Cardiac septum (tissue), 1 donor: ENCODE measurements around the gene PGLYRP2. TPM values are rescaled to one million over a fixed set of nuclear protein-coding genes. Genes with fewer than 3 reads are reported as not detected.

Experiments used
- DNase-seq: peaks from one replicate; pipeline ENCODE4 v3.0.0-alpha.2; 2020; ENCODE audit warnings: low spot score
- intact Hi-C: fragments of 100-400 bp; cut with DNase I; formaldehyde crosslinking; loops from one replicate; pipeline ENCODE4 v1.14.0; 2022
- total RNA-seq: library from RNA; stranded (reverse); fragmentation: NEBNext Ultra II Directional; extraction: Animal tissue kit (Norgen Biotek cat#: 25700); gene quantifications from one replicate; pipeline ENCODE4 v1.2.1, GENCODE V29; 2021
- donor health status: DM: no; HTN: no; CAD: no.

Gene PGLYRP2
- total RNA-seq, 1 donor from 2014 or later: not detected

DNA sequence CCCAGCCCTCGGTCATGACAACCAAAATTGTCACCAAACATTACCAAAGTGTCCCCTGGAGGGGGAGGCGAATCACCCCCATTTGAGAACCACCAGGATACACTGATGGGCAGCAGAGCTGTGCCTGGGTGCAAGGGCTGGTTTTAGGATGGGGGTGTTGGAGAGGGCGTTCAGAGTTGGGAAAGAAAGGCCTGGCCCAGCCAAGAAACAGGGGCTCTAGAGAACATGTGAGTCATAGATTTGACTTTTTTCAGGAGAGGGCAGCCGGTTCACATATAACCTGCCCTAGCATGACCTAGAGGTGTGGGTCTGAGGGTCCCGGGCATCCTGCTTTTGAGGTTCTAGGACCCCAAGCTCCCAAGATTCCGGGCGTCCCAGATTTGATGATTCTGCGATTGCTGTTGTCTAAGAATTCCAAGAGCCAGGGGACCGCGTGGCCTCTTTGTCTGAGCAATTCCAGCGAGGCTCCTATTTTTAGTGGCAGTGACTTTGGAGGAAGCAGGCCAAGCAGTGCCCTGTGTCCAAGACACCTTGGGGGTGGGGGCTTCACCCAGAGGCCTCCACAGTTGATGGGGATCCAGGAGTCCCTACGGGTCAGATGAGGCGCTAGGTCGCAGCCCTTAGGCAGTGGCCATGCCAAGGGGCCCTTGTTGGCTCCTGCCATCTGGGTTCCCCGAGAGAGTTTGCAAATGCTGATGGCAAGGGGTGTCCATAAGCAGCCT, 34.6 kb downstream of the PGLYRP2 start:
- no peak for DNase-seq
- intact Hi-C loops: no loop called here

DNA sequence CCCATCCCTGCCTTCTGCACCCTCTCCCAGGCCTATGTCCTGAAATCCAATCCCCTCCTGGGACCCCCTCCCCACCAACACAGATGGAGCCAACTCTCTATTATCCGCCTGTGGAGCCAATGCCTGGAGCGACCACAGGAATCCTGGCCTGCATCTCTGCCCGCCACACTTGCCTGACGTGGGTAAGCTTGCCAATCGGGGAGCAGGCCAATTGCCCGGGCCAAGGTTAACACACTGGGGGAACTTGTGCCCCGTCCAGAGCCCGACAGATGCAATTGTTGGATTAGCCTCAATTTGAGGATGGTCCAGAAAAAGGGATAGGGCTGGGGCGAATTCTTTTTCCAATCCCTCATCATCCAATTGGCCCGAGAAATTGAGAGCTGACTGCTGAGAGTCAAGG, 35.5 kb downstream of the PGLYRP2 start:
- no peak for DNase-seq
- intact Hi-C loops: no loop called here

DNA sequence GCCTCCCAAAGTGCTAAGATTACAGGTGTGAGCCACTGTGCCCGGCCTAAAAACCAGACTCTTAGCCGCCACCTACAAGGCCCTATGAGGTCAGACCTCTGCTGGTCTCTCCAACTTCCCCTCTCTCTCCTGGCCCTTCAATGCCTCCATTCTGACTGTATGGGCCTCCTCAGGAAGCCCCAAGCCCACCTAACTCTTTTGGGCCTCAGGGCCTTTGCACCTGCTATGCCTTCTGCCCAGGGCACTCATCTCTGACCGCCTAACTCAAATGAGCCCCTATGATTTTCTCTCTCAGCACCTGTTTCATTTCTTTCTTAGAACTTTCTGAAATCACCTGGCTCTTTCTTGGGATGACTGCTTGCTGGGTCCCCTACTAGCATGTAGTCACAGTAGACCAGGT, 36.0 kb downstream of the PGLYRP2 start:
- DNase-seq: no peak
- intact Hi-C loops: no loop called here

DNA sequence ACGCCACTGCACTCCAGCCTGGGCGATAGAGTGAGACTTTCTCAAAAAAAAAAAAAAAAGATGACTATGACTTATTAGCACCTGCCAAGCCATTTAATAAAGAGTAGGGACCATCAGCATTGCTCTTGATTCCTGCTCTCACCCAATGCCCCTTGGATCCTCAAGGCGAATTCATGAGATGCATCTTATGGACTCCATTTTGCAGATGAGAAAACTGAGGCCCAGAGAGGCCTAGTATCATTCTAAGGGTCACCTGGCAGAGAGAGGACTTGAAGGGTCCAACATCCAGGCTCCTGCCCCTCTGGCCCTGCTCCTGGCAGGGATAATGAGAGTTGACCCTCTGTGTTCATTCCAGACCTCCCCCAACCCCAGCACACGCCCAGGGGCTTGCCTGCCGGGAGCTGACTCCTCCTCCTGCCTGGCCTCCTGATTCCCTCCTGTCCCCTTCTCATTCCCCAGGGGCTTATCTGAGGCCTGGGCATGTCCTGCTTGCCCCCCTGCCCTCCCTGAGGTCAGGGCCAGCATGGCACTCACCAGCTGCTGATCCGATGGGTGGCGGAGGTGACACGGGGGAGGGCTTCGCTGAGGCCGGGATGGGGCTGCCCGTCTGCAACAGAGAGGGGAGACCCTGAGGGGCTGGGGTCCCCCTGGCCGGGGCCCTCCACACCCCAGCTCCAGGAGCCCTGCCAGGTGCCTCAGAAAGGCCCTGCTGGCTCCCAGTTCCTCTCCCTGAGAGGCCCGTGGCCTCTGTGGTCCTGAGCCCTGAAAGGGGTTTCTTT, 37.0 kb downstream of the PGLYRP2 start:
- DNase-seq: no peak
- intact Hi-C loops: no loop called here

DNA sequence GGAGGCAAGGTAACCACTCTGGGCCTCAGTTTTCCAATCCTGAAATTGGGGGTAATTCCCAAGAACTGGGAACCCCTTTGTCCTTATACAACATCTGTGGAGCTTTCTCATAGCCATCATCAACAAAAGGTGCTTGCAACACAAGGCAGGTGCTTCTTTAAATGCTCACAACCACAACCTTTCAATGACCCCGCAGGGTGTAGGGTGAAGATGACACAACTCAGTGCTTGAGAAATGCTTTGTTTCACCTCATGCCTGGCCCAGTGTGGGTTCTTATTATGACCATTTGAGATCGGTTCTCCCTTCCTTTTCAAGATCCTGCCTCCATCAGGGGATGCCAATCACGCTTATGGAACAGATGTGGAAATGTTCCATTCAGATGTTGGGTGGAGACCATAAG, 38.0 kb downstream of the PGLYRP2 start:
- intact Hi-C loops: no loop called here
- no peak for DNase-seq

DNA sequence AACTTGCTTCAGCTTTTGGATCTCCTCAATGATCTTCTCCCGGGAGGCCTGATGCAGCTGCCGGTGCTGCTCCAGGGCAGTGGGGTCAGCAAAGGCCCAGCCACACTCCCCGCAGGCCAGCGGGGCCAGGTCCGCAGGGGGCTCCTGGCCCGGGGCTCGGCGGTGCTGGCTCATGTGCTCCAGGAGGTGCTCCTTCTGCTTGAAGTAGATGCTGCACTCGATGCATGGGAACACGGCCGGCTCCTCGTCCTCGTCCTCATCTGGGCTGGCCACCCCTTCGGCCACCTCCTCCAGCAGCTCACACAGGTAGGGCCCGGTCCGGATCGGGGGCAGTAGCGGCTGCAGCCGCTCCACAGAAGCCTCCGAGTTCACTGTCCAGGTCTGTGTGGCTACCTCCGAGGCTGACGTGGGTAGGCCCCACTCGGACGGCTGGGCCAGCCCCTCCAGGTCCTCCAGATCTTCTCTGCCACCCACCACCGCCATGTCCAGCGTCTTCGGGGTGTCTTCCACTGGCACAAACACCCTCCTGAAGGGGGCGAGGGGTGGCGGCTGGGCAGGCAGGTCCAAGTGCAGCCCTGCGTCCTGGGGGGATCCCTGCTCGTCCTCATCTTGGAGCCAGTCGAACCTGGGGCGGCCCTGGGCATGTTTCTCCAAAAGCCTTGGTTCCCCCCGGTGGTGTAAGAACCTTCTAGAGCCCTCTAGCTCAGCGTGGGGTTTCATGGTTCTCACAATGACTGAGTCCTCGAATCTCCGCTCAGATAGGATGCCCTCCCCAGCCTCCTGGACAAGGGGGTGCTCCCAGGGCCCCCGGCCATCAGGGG, 39.3 kb downstream of the PGLYRP2 start:
- intact Hi-C loops: no loop called here
- no peak for DNase-seq

DNA sequence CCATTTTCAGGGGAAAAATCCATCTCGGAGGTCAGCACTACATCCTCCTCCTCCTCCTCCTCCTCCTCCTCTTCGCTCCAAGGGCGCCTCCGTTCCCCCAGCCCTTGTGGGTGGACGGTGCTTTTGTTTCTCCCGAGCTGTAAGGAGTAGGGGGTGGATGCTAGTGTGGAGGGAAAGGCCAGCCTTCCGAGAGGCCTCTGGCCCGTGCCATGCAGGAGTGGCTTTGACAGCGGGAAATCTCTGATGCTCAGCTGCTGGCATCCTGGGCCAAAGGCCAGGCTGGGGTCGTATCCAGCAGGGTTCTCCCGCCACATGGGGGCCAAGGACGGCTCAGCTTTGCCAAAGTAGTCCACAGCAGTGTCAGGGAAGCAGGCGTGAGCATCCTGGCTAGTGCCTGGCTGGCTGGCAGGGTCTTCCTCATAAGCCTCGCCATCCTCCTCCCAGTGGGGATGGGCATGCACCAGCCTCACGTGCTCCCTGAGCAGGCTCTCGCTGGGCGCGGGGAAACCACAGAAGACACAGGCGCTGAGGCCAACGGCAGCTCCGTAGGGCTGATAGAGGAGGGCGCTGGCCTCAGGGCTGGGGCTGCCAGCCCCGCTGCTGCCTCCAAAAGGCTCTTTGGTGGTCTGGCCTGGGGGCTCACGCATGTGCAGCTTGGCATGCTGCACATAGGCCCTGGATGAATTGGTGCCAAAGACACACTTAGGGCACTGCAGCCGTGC, 40.1 kb downstream of the PGLYRP2 start:
- no peak for DNase-seq
- intact Hi-C loops: no loop called here

DNA sequence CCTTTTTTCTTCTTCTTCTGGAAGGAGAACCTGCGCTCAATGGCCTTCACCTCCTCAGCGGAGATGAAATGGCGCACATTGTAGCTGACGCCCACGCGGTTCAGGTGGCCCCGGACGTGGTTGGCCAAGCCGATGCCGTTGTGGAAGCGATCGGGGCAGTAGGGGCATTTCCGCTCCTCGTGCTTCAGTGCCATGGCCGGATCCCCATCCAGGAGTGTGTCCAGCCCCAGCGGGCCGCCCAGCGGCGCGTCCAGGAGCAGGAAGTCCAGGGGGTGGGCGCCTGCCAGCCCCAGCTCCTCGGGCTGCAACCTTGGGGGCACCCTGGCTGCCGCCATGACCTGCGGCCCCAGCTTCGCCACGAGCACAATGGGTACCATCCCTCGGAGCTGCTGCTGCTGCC, 40.7 kb downstream of the PGLYRP2 start:
- DNase-seq: no peak
- intact Hi-C loops: no loop called here

DNA sequence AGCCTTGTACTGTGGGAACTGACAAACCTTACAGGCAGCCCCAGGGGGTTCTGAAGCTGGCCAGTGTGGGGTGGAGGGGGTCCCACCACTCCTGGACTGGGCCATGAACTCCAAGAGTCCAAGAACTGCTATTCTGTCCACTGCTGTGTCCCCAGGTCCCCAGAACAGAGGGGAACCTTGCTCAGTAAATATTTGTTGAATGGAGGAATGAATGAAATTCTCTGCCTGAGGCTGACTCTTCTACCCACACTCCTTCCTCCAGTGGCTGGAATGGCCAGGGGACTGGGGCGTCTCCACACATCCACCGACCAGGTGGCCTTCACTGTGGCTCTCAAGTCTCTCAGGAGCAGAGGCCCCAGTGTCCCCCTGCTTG, 41.2 kb downstream of the PGLYRP2 start:
- no peak for DNase-seq
- intact Hi-C loops: no loop called here

DNA sequence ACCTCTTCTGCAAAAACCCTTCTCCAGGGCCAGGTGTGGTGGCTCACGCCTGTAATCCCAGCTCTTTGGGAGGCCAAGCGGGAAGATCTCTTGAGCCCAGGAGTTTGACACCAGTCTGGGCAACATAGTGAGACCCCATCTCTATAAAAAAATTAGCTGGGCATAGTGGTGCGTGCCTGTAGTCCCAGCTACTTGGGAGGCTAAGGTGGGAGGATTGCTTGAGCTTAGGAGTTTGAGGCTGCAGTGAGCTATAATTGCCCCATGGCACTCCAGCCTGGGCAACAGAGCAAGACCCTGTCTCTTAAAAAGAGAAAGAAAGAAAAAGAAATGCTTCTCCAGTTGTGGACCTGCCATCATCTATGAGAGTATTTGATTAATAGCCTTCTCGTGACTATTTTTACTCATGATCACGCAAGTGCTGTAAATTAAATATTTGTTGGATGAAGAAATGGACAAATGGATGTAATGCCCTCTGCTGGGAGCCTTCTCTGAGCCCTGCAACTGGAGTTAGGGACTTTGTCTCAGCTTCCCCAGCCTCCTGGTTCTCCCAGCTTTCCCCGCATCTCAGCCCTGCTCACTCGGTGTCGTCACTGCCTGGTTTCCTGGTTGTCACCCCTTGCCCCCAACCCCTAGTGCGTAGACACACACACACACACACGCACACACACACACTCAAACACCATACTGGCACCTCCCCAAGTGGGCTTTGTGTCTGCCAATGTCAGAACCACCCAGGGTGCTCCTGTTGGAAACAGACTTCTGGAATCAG, 41.8 kb downstream of the PGLYRP2 start:
- intact Hi-C loops: no loop called here
- no peak for DNase-seq

DNA sequence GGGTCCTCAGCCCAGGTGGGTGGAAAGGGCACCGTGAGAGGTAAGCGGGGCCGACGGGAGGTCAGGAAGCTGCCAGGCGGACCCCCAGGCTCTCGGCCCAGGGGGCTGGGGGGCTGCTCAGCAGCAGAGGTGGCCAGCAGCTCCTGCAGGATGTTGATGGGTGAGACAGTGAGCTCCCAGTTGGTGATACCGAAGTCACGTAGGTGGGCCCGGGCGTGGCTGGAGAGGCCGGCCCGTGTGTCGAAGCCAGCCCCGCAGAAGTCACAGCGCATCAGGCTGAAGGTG, 42.5 kb downstream of the PGLYRP2 start:
- DNase-seq: no peak

DNA sequence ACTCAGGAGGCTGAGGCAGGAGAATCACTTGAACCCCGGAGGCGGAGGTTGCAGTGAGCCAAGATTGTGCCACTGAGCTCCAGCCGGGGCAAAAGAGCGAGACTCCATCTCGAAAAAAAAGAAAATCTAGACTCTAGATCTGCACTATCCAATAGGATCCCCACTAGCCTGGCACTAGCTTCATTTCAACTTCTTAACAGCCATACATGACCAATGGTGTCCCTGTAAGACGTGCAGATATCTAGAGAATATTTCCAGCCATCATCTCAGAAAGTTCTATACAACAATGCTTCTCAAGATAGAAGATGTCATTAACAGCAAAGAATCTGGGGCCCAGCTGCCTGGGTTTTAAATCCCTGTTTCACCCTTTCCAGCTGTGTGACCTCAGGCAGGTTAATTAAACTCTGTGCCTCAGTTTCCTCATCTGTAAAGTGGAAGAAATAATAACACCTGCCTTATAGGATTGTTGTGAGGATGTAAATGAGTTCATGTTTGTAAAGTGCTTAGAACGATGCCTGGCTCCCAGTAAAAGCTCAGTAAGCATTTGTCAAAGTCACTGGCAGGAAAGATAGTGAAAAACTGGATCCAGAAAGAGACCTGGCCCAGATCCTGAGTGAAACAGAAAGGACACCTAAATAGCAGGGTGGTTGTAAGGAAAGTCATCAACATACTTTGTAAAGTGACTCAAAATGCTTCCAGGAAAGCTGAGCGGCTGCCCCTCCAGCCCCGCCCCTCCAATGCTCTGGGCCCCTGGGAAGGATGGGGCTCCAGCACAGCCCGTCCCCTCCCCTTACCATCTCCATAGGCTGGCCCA, 43.1 kb downstream of the PGLYRP2 start:
- no peak for DNase-seq
- intact Hi-C loops: no loop called here

More for the DNA sequence above, 42.5 kb downstream of the PGLYRP2 start:
- intact Hi-C loops: no loop called here

DNA sequence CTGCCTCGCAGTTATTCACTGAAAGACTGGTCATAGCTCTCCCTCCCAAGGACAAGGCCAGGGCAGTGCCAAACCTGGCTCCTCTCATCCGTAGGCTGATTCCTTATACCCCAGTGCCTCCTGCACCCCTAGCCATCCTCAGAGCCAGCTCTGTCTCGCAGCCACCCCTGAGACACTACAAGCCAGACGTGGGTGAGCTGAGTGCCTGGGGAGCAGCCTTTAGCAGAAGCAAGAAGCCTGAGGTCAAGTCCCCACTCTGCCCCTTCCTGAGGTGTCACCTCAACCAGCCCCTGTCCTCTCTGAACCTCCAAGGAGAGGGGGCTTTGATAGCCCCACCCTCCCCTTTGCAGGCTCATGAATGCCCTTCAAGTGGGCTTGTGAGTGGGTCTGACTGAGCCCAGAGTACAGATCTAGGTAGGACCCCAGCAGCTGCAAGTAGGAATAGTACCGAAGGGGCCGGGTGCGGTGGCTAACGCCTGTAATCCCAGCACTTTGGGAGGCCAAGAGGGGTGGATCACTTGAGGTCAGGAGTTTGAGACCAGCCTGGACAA, 45.7 kb downstream of the PGLYRP2 start:
- no peak for DNase-seq
- intact Hi-C loops: loop anchor here (2.0 kb wide), 2 partner anchors 15 kb away; partner anchors contain the start of genes AKAP8L and WIZ

DNA sequence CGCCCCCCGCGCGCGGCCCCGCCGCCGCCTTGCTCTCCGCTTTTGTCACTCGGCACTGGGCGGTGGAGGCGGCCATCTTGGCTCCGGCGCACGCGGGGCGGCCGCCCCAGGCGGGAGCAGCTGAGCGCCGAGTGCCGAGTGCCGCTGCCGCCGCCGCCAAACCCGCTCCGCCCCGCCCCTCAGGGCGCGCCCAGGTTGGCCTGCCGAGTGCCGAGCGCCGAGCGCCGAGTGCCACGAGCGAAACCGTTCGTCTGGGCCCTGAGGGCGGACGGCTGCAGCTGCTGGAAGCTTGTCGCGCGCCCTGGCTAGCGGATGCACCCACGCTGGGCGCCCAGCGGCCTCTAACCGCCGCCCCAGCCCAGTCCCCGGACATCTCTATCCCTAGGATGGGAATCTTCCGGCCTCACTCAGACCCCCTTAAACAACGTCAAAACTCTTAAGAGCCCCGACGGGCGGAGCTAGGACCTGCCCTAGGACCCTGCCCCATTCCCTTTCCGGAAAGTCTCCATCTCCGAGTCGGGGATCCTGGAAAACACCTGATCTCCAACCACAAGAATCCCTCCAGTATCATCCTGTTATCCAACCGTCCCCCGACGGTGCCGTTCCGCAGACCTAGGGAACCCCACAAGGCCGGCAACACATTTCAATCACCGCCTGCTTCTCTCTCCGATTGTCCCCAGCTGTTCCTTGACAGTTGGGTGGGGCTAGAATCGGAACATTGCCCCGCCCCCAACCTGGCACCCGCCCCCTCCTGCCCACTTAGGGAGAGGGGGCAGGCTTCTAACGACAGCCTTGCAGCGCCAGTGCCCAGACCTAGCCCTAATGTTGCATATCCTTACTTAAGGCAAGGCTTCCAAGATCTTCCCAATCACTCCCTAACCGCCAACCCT, 46.4 kb downstream of the PGLYRP2 start:
- intact Hi-C loops: loop anchor here (2.0 kb wide), 2 partner anchors 14 to 16 kb away; partner anchors contain the start of genes AKAP8L and WIZ

DNA sequence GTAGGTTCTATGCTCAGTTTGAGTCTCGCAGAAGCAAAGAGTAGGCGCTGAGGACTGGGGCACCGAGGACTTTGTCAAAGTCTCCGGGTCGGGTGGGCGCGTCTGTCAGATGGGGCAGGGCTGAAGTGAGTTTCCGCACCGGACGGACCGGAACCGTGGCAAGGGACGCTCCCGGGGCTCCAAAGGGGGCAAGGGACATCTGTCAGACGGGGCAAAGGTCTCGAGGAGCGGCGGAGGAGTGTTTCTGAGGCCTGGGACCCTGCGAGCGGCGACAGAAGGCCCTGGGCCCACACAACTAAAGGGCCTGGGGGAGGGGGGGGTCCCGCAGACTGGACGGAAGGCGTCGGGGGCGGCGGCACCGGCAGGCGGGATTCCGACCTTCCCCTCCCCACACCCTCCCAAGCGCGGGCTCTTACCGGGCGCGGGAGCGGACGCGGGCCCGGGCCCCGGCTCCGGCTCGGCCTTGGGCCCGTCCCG, 47.2 kb downstream of the PGLYRP2 start:
- intact Hi-C loops: loop anchor here (2.0 kb wide), 2 partner anchors 13 to 17 kb away; partner anchors contain the start of genes AKAP8L and WIZ
- no peak for DNase-seq

More for the DNA sequence above, 46.4 kb downstream of the PGLYRP2 start:
- DNase-seq: peak; percentile 97

DNA sequence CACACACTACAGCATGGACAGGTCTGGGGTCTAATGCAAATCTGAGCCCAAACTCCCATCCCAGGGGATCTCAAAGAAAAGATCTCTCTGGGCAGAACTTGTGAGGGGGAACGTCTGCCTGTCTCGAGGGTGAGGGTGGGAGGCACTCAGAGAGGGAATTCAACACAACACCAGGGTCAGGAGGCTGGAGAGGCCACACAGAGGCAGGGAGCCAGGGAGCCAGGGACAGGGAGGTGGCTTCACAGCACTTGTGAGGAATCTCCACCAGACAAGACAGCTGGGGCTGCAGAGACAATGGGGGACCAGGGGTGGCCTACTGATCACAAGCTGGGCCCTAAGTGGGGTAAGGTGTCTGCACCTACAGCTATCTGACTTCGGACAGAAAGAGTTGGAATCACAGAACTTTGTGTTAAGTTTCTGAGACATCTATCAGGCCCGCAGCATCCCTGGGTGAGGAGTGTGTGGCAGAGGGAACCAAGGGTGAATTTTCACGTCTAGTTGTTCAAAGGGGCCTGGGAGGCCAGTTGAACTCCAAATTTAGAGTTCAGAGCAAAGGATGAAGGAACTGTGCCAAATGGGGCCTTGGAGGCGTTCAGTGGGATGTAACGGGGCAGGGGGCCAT, 47.8 kb downstream of the PGLYRP2 start:
- intact Hi-C loops: loop anchor here (2.0 kb wide), 2 partner anchors 13 to 17 kb away; partner anchors contain the start of genes AKAP8L and WIZ

More for the DNA sequence above, 47.8 kb downstream of the PGLYRP2 start:
- DNase-seq: no peak
